ENCODE measurements around the gene CHRDL2. TPM values are rescaled to one million over a fixed set of nuclear protein-coding genes. Genes with fewer than 3 reads are reported as not detected.

The CHRDL2 gene
- total RNA-seq, 1 donor from 2014 or later: not detected

GRCh38 chr11:74721479-74721835 lies 9.8 kb downstream of the CHRDL2 start:
- no peak overlapping the region for H3K4me3 Mint-ChIP-seq (ENCODE audit: unreplicated experiment)
- TF ChIP-seq, protein P1, sequence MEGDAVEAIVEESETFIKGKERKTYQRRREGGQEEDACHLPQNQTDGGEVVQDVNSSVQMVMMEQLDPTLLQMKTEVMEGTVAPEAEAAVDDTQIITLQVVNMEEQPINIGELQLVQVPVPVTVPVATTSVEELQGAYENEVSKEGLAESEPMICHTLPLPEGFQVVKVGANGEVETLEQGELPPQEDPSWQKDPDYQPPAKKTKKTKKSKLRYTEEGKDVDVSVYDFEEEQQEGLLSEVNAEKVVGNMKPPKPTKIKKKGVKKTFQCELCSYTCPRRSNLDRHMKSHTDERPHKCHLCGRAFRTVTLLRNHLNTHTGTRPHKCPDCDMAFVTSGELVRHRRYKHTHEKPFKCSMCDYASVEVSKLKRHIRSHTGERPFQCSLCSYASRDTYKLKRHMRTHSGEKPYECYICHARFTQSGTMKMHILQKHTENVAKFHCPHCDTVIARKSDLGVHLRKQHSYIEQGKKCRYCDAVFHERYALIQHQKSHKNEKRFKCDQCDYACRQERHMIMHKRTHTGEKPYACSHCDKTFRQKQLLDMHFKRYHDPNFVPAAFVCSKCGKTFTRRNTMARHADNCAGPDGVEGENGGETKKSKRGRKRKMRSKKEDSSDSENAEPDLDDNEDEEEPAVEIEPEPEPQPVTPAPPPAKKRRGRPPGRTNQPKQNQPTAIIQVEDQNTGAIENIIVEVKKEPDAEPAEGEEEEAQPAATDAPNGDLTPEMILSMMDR (IDR thresholded peaks at IDR 0.05; ENCODE audit: partially characterized antibody, unreplicated experiment): no peak

DNA sequence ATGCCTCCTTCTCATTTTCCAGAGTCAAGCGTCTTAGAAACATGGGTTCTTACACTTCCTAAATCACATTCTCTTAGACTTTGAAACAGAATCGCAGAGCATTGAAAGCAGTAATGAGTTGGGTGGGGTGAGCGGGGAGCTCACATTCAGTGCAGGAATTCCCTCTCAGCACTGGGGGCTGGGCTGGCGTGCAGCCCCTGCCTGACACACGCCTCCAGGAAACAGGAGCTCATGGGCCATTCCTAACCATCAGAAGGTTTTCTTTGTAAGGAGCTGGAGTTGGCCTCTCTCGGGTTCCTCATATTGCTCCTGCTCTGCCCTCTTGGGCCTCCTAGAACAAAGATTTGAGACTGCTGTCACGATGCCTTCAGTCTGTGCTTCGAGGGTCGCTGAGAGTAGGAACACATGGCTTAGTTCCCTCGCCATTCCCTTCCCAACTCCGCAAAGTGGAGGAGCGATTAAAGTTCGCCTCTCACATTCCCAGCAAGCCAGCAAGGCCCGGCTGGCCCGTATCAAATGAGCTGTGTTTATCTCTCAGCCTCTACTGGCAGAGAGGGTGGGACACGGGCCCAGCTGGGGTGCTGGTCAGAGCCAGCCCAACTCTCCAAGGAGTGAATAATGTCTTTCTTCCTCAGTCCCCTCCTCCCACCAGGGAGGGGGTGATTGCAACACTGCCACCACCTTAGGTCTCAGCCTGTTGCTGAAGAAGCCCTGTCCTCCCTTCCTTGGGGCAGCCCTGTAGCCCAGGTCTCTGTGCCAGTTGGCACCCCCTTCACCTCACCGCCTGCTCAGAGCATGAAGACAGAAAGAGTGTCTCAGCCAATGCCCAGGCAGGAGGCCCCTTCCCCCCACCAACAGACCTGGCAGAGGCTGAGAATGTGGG lies 10.4 kb downstream of the CHRDL2 start:
- no peak for DNase-seq
- no peak overlapping the region for H3K27ac Mint-ChIP-seq (ENCODE audit: unreplicated experiment)
- H3K4me1 Mint-ChIP-seq (ENCODE audit: low read depth, unreplicated experiment): no peaks in the 10 kb centered on the region
- H3K27me3 Mint-ChIP-seq (ENCODE audit: unreplicated experiment): peaks cover 10% of the 10 kb centered on the region
- H3K36me3 Mint-ChIP-seq (ENCODE audit: unreplicated experiment): peaks cover 3% of the 10 kb centered on the region
- TF ChIP-seq, protein P1 (IDR thresholded peaks at IDR 0.05; ENCODE audit: partially characterized antibody, unreplicated experiment): no peak
- H3K4me3 Mint-ChIP-seq (ENCODE audit: unreplicated experiment): no peak overlapping the region
- peaks cover 2% of the 10 kb centered on the region for H3K9me3 Mint-ChIP-seq (ENCODE audit: unreplicated experiment)

More at GRCh38 chr11:74721479-74721835, 9.8 kb downstream of the CHRDL2 start:
- Mint-ChIP-seq H3K4me1 (ENCODE audit: low read depth, unreplicated experiment) (no peaks in the 10 kb centered on the region), H3K27me3 (ENCODE audit: unreplicated experiment) (peaks cover 10% of the 10 kb centered on the region), H3K9me3 (ENCODE audit: unreplicated experiment) (peaks cover 2% of the 10 kb centered on the region), H3K36me3 (ENCODE audit: unreplicated experiment) (no peaks in the 10 kb centered on the region), H3K27ac (ENCODE audit: unreplicated experiment) (no peak overlapping the region)
- DNase-seq: no peak

GRCh38 chr11:74719011-74719410 lies 12.2 kb downstream of the CHRDL2 start:
- peaks cover 11% of the 10 kb centered on the region for H3K27me3 Mint-ChIP-seq (ENCODE audit: unreplicated experiment)
- H3K36me3 Mint-ChIP-seq (ENCODE audit: unreplicated experiment): peaks cover 4% of the 10 kb centered on the region
- H3K9me3 Mint-ChIP-seq (ENCODE audit: unreplicated experiment): peaks cover 2% of the 10 kb centered on the region
- H3K4me1 Mint-ChIP-seq (ENCODE audit: low read depth, unreplicated experiment): no peaks in the 10 kb centered on the region
- H3K4me3 Mint-ChIP-seq (ENCODE audit: unreplicated experiment): no peak overlapping the region
- DNase-seq: no peak
- H3K27ac Mint-ChIP-seq (ENCODE audit: unreplicated experiment): no peak overlapping the region
- TF ChIP-seq, protein P1 (IDR thresholded peaks at IDR 0.05; ENCODE audit: partially characterized antibody, unreplicated experiment): no peak

DNA sequence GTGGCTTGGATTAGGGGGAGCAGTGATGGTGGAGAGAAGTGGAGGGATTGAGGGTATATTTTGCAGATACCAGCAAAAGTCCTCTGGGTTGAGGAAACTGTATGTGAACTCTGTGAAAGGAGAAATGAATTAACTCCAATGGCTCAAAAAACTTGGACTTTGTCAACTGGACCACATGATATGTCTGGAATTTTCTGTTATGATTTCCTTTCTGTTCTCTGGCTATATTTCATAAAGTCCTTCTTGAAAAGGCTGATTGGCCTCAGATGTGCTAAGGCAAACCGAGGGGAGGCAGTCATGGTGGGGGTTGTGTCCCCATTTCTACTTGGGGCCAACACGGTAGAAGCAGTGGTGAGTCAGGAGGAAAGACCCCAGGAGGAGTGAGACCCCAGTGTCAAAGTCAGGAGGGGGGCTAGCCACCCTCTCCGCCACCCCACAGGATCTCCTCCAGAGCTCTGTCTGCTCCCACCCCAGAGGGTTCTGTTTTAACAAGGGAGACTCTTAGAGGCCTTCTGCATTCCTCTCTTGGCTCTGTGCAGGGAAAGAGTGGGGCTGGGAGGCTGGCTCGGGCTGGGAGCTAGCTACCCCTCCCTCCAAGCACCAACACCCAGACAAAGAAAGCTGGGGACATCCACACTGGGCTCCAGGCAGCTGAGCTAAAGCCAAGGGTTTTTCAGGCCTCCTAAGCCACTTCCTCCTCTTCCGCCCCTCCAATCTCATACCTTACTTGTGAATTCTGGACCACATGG lies 13.8 kb downstream of the CHRDL2 start:
- DNase-seq: no peak
- H3K27ac Mint-ChIP-seq (ENCODE audit: unreplicated experiment): no peak overlapping the region

More for the DNA sequence above, 13.8 kb downstream of the CHRDL2 start:
- H3K4me3 Mint-ChIP-seq (ENCODE audit: unreplicated experiment): no peak overlapping the region
- H3K36me3 Mint-ChIP-seq (ENCODE audit: unreplicated experiment): peaks cover 4% of the 10 kb centered on the region
- H3K9me3 Mint-ChIP-seq (ENCODE audit: unreplicated experiment): peaks cover 2% of the 10 kb centered on the region
- no peaks in the 10 kb centered on the region for H3K4me1 Mint-ChIP-seq (ENCODE audit: low read depth, unreplicated experiment)
- H3K27me3 Mint-ChIP-seq (ENCODE audit: unreplicated experiment): peaks cover 9% of the 10 kb centered on the region
- TF ChIP-seq, protein P1 (IDR thresholded peaks at IDR 0.05; ENCODE audit: partially characterized antibody, unreplicated experiment): no peak
